Calu3 (cell line): Measurements from ENCODE around the gene PTPRE. TPM values are rescaled to one million over a fixed set of nuclear protein-coding genes. Genes with fewer than 3 reads are reported as not detected.
A peak's percentile ranks its signal among the peaks of the same experiment; 100 is the strongest.

Experiments used
- BruUV-seq: library from RNA; stranded (reverse); fragments of 400-500 nt; replicated peaks from 2 replicates; lab custom pipeline; 2021; lab: Mats Ljungman, UMichigan
- CTCF ChIA-PET: fragments of 300-600 bp; sonication (Branson Sonifier 250); formaldehyde crosslinking; loops from one replicate; lab custom pipeline; 2022; ENCODE audit warnings: antibody characterized with exemption; lab: Charles Lee
- DNase-seq: peaks from one replicate; pipeline ENCODE4 v3.0.0; 2022
- H3K27ac Mint-ChIP-seq: one replicate; pipeline ENCODE4 v1.8.0; 2022; ENCODE audit warnings: mixed read lengths; ENCODE audit not compliant: unreplicated experiment
- H3K27me3 Mint-ChIP-seq: one replicate; pipeline ENCODE4 v1.8.0; 2022; ENCODE audit warnings: mixed read lengths; ENCODE audit not compliant: unreplicated experiment
- H3K36me3 Mint-ChIP-seq: one replicate; pipeline ENCODE4 v1.8.0; 2022; ENCODE audit warnings: mild to moderate bottlenecking, moderate library complexity, mixed read lengths; ENCODE audit not compliant: insufficient read depth, unreplicated experiment
- H3K4me1 Mint-ChIP-seq: one replicate; pipeline ENCODE4 v1.8.0; 2022; ENCODE audit warnings: mild to moderate bottlenecking, low read depth, mixed read lengths; ENCODE audit not compliant: unreplicated experiment
- H3K4me3 Mint-ChIP-seq: one replicate; pipeline ENCODE4 v1.8.0; 2022; ENCODE audit warnings: mild to moderate bottlenecking, low read depth, moderate library complexity, mixed read lengths; ENCODE audit not compliant: unreplicated experiment
- H3K9me3 Mint-ChIP-seq: one replicate; pipeline ENCODE4 v1.8.0; 2022; ENCODE audit warnings: low read depth, mixed read lengths; ENCODE audit not compliant: unreplicated experiment
- intact Hi-C: fragments of 100-400 bp; cut with micrococcal nuclease; formaldehyde crosslinking; loops from one replicate; pipeline ENCODE4 v1.10.0; 2022; ENCODE audit not compliant: unreplicated experiment
- total RNA-seq: library from RNA; stranded (reverse); gene quantifications from 2 replicates; pipeline ENCODE4 v1.2.3, GENCODE V29; 2022
- TF ChIP-seq, protein P1 (sequence below): fragments of 200-600 bp; IDR thresholded peaks from one replicate; pipeline ENCODE4 v1.8.0; 2022; ENCODE audit warnings: antibody characterized with exemption; ENCODE audit not compliant: unreplicated experiment

Gene PTPRE
- total RNA-seq, 1 experiment from 2014 or later, result 7.6 TPM

DNA sequence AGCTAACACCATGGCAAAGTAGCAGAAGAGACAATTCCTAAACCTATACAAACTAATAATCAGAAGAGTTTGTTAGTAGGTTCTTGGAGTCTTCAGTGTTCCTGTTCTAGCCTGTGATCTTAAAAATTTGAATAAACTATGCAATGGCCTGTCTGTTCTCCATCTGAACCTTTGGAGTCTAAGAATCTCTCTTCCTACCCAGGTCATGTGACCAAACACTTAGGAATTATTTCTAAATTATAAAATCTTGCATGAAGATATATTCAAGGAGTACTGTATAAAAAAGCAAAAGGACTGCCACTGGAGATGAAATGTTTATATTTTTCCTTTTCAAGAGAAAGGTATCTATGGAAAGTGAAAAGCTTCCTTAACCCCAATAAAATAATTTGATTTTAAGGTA lies 216.9 kb downstream of the PTPRE start:
- no TSS peak for BruUV-seq
- Mint-ChIP-seq H3K27ac (no peak overlapping the region), H3K9me3 (no peaks in the 10 kb centered on the region), H3K27me3 (no peaks in the 10 kb centered on the region), H3K4me1 (peaks cover 9% of the 10 kb centered on the region), H3K4me3 (peak overlapping the region; percentile 76), H3K36me3 (peaks cover 46% of the 10 kb centered on the region)
- DNase-seq, result no peak
- CTCF ChIA-PET, result no interaction called here
- TF ChIP-seq, protein P1, sequence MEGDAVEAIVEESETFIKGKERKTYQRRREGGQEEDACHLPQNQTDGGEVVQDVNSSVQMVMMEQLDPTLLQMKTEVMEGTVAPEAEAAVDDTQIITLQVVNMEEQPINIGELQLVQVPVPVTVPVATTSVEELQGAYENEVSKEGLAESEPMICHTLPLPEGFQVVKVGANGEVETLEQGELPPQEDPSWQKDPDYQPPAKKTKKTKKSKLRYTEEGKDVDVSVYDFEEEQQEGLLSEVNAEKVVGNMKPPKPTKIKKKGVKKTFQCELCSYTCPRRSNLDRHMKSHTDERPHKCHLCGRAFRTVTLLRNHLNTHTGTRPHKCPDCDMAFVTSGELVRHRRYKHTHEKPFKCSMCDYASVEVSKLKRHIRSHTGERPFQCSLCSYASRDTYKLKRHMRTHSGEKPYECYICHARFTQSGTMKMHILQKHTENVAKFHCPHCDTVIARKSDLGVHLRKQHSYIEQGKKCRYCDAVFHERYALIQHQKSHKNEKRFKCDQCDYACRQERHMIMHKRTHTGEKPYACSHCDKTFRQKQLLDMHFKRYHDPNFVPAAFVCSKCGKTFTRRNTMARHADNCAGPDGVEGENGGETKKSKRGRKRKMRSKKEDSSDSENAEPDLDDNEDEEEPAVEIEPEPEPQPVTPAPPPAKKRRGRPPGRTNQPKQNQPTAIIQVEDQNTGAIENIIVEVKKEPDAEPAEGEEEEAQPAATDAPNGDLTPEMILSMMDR, result no peak
- intact Hi-C loops, result no loop called here

DNA sequence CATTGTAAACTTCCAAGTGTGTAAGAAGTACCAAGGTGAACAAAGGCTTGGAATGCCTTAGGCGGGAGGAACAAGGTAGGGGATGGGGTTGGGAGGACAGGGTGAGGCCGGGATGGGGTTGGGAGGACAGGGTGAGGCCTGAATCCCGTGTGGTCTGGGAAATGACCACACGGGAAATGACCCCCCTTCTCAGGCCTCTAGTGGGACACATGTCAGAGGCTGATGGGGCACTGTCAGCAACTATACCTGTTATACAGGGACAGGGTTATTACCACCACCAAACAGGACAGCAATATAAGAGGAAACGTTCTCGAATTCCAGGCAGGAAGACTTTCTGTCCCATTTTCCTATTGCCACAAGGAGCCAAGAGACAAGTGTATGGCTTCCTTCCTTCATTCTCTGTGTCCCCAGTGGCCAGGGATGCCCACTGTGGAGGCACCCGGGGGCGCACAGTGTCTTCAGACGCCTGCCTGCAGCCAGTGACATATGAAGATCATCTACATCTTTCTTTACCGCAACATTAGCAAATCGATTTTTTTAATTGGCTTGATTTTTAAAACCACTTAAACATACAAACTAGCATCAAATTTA lies 218.0 kb downstream of the PTPRE start:
- Mint-ChIP-seq H3K4me1 (peaks cover 15% of the 10 kb centered on the region), H3K9me3 (no peaks in the 10 kb centered on the region), H3K36me3 (peaks cover 46% of the 10 kb centered on the region), H3K27ac (peak overlapping the region; percentile 60), H3K27me3 (no peaks in the 10 kb centered on the region), H3K4me3 (peak overlapping the region; percentile 76)
- no peak for DNase-seq
- intact Hi-C loops, result no loop called here
- TF ChIP-seq, protein P1, result no peak
- BruUV-seq, result TSS peak; percentile 33
- CTCF ChIA-PET, result no interaction called here

DNA sequence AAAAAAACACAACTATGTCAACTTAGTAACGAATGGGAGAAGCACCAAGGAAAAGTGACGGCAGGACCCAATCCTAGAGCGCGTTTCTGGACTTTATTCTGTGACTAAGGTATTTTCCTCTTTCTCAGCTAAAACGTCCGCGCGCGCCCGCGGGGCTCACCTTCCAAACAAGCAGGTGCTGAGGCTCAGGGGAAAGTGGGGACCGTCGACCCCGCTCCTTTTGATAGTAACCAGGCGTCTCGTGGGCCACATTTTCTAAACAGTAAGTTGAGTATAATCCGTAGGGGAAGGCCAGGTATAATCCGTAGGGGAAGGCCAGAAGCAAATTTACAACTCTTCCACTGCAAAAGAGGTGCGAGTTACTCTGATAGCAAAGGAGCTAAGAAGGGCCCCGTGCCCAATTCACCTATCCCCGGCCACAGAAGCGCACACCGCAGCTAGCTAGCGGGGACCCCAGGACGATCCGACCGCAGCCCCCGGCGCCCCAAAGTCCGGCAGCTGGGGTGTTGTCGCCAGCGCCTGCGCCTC lies 218.6 kb downstream of the PTPRE start:
- TF ChIP-seq, protein P1, result no peak
- Mint-ChIP-seq H3K4me3 (peak overlapping the region; percentile 76), H3K9me3 (no peaks in the 10 kb centered on the region), H3K27me3 (no peaks in the 10 kb centered on the region), H3K4me1 (peaks cover 17% of the 10 kb centered on the region), H3K36me3 (peaks cover 42% of the 10 kb centered on the region), H3K27ac (peak overlapping the region; percentile 60)
- BruUV-seq, result no TSS peak
- intact Hi-C loops, result no loop called here
- CTCF ChIA-PET, result no interaction called here
- DNase-seq, result no peak

DNA sequence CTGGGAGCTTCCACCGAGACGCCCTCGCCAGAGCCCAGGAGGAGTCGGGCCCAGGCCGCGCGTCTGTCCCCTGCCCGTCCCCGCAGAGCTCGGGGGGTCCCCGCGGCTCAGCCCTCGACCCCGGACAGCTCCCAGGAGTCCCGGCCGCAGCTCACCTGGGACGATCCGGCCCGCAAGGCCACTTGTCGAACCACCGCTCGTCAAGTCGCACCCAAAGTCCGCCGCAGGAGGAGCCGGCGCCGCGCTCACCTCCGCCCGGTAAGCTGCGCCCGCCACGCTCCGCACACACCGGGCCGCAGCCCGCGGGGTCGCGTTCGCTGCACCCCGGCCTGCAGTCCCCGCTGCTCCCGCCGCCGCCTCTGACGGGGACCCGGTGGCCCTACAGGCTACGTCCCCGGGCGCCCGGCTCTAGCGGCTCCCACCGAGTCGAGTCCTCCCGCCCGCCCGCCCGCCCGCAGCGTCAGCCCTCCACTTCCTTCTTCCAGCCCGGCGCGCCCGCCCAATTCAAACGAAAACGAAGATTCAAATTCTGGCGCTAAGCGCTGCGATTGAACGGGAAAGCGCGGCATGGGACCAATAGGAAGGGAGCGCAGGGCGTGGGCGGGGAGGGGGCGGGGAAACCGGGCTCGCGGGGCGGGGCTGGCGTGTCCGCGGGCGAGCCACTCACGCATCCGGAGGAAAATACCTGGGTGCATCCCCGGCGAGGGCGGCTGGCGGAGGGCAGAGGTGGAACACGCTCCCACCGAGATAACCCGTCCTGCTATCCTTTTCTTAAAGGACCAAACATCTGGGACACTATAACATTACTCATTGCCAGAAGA lies 219.3 kb downstream of the PTPRE start, which contains the start of gene MKI67:
MKI67 (minus strand) TSS at position 480 of the 821 bp plus-strand sequence. CDS start 756 bp downstream, outside the sequence.
- intact Hi-C loops, result no loop called here
- peak; percentile 77 for DNase-seq
- H3K4me1 Mint-ChIP-seq, result peaks cover 12% of the 10 kb centered on the region
- TF ChIP-seq, protein P1, result no peak
- no peaks in the 10 kb centered on the region for H3K9me3 Mint-ChIP-seq
- H3K36me3 Mint-ChIP-seq, result peaks cover 38% of the 10 kb centered on the region
- CTCF ChIA-PET, result no interaction called here
- H3K27ac Mint-ChIP-seq, result peak within 1 kb of the TSS; percentile 60
- peak within 1 kb of the TSS; percentile 76 for H3K4me3 Mint-ChIP-seq
- no TSS peak for BruUV-seq
- H3K27me3 Mint-ChIP-seq, result no peaks in the 10 kb centered on the region
